Neuronal stem cell (in vitro differentiated cells): ENCODE results near the gene NIN.

Experiments used
- DNase-seq: peaks from one replicate; pipeline ENCODE4 v3.0.0-alpha.2; 2013; ENCODE audit warnings: low spot score
- H2AFZ ChIP-seq: one replicate; pipeline ENCODE4 v1.6.1; 2013; ENCODE audit warnings: mild to moderate bottlenecking, low read length, inconsistent platforms
- H2AK5ac ChIP-seq: 2 replicates; pipeline ENCODE4 v1.6.1; 2013; ENCODE audit warnings: low read depth, mild to moderate bottlenecking, inconsistent platforms, low read length, moderate library complexity, mixed read lengths
- H2BK120ac ChIP-seq: 2 replicates; pipeline ENCODE4 v1.6.1; 2013; ENCODE audit warnings: low read depth, mild to moderate bottlenecking, inconsistent platforms, low read length, moderate library complexity, mixed read lengths
- H2BK12ac ChIP-seq: one replicate; pipeline ENCODE4 v1.6.1; 2013; ENCODE audit warnings: low read length, inconsistent platforms
- H2BK15ac ChIP-seq: 2 replicates; pipeline ENCODE4 v1.6.1; 2013; ENCODE audit warnings: mild to moderate bottlenecking, low read length, inconsistent platforms, mixed read lengths
- H2BK5ac ChIP-seq: one replicate; pipeline ENCODE4 v1.6.1; 2013; ENCODE audit warnings: inconsistent platforms, mild to moderate bottlenecking, low read length, moderate library complexity
- H3K14ac ChIP-seq: one replicate; pipeline ENCODE4 v1.6.1; 2013; ENCODE audit warnings: low read length, inconsistent platforms
- H3K18ac ChIP-seq: 2 replicates; pipeline ENCODE4 v1.6.1; 2013; ENCODE audit warnings: low read length, inconsistent platforms
- H3K23ac ChIP-seq: 2 replicates; pipeline ENCODE4 v1.6.1; 2013; ENCODE audit warnings: low read depth, mild to moderate bottlenecking, mixed read lengths, low read length, inconsistent platforms; ENCODE audit not compliant: poor library complexity
- H3K27ac ChIP-seq: replicated peaks from 3 replicates; pipeline ENCODE4 v1.5.1; 2013; ENCODE audit warnings: low read length, inconsistent platforms
- H3K27me3 ChIP-seq, 3 experiments: 2 replicates each; pipeline ENCODE4 v1.6.1; 2013; ENCODE audit warnings: low read length in 3 of 3, mild to moderate bottlenecking in 2 of 3, inconsistent platforms in 1 of 3, low read depth in 1 of 3, mixed read lengths in 1 of 3, moderate library complexity in 1 of 3; ENCODE audit not compliant: control insufficient read depth in 3 of 3, insufficient read depth in 3 of 3
- H3K36me3 ChIP-seq, 2 donors: replicated peaks in 1 of 2; 2 replicates each; pipeline ENCODE4 v1.6.1; 2013; ENCODE audit warnings: low read length in 2 of 2; ENCODE audit not compliant: control insufficient read depth in 2 of 2, insufficient read depth in 2 of 2
- H3K4ac ChIP-seq: 2 replicates; pipeline ENCODE4 v1.6.1; 2013; ENCODE audit warnings: inconsistent platforms, mild to moderate bottlenecking, low read length, moderate library complexity
- H3K4me1 ChIP-seq, 2 donors: 1 replicate in 1 of 2; 2 replicates in 1 of 2; pipeline ENCODE4 v1.6.1; 2013; ENCODE audit warnings: low read length in 2 of 2, low read depth in 1 of 2; ENCODE audit not compliant: control insufficient read depth in 2 of 2, insufficient read depth in 1 of 2
- H3K4me2 ChIP-seq: one replicate; pipeline ENCODE4 v1.6.1; 2013; ENCODE audit warnings: mild to moderate bottlenecking, low read length, inconsistent platforms; ENCODE audit not compliant: insufficient read depth, poor library complexity, severe bottlenecking
- H3K4me3 ChIP-seq, 2 donors: 2 replicates each; pipeline ENCODE4 v1.5.1; 2013; ENCODE audit warnings: low read length in 2 of 2, mild to moderate bottlenecking in 2 of 2, inconsistent platforms in 1 of 2, moderate library complexity in 1 of 2
- H3K79me1 ChIP-seq: one replicate; pipeline ENCODE4 v1.6.1; 2013; ENCODE audit warnings: low read depth, mild to moderate bottlenecking, inconsistent platforms, low read length, moderate library complexity
- H3K9ac ChIP-seq: one replicate; pipeline ENCODE4 v1.6.1; 2013; ENCODE audit warnings: mild to moderate bottlenecking, low read depth, low read length, inconsistent platforms; ENCODE audit not compliant: poor library complexity
- H3K9me3 ChIP-seq, 2 donors: replicated peaks in 1 of 2; 2 replicates each; pipeline versions ENCODE3 to v1.6.1; 2013; ENCODE audit warnings: low read length in 2 of 2, mild to moderate bottlenecking in 2 of 2, inconsistent platforms in 1 of 2, low read depth in 1 of 2, mixed read lengths in 1 of 2, moderate library complexity in 1 of 2; ENCODE audit not compliant: control insufficient read depth in 2 of 2, insufficient read depth in 1 of 2
- H4K8ac ChIP-seq: one replicate; pipeline ENCODE4 v1.6.1; 2013; ENCODE audit warnings: low read depth, mild to moderate bottlenecking, inconsistent platforms, low read length, moderate library complexity
- H4K91ac ChIP-seq: one replicate; pipeline ENCODE4 v1.6.1; 2013; ENCODE audit warnings: low read length, low read depth, mild to moderate bottlenecking, inconsistent platforms; ENCODE audit not compliant: poor library complexity
- WGBS, 2 donors: extraction: QIAGEN DNeasy Blood & Tissue Kit; methylation state at CpG; one replicate each; pipeline ENCODE4 v1.1.7; 2013; ENCODE audit warnings: missing lambda C conversion rate in 2 of 2, mixed read lengths in 1 of 2; ENCODE audit not compliant: insufficient read length in 2 of 2, insufficient replicate concordance in 1 of 2; ENCODE audit errors: extremely low coverage in 2 of 2; 5-methylcytosine and 5-hydroxymethylcytosine counted together

The NIN gene

DNA sequence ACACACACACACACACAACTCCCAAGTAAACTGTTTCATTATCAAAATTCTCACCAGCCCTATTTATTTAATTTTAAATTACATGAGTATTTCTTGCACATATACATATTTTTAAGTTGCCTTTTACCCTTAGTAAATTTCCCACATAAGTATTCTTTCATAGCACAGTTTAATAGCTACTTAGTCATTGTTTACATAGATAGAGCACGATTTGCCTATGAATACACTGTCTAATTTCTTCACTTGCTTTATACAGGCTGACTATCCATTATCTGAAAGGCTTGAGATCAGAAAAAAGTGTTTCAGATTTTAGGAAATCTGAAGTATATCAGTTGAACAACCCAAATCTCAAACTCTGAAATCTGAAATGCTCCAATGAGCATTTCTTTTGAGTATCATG is 30.9 kb downstream of the NIN start:
- Histone ChIP-seq H3K4ac (no peak overlapping the region), H4K91ac (no peak overlapping the region), H3K36me3 (peaks cover 2 to 72% of the 10 kb centered on the region in 2 donors), H2AFZ (no peak overlapping the region), H3K27me3 (no peaks in the 10 kb centered on the region), H3K4me1 (peaks cover 0 to 29% of the 10 kb centered on the region in 2 donors), H2BK120ac (no peak overlapping the region), H4K8ac (no peak overlapping the region), H3K4me3 (no peak overlapping the region), H2BK5ac (no peak overlapping the region), H3K9ac (no peak overlapping the region), H3K14ac (no peak overlapping the region), H3K27ac (no peak overlapping the region), H3K4me2 (no peak overlapping the region), H3K23ac (no peak overlapping the region), H2AK5ac (no peak overlapping the region), H3K79me1 (no peaks in the 10 kb centered on the region), H3K9me3 (no peaks in the 10 kb centered on the region), H2BK15ac (no peak overlapping the region), H2BK12ac (no peak overlapping the region), H3K18ac (no peak overlapping the region)
- no peak for DNase-seq
- no CpG with 5 or more reads among the region's 1 CpG for WGBS, 2 donors

DNA sequence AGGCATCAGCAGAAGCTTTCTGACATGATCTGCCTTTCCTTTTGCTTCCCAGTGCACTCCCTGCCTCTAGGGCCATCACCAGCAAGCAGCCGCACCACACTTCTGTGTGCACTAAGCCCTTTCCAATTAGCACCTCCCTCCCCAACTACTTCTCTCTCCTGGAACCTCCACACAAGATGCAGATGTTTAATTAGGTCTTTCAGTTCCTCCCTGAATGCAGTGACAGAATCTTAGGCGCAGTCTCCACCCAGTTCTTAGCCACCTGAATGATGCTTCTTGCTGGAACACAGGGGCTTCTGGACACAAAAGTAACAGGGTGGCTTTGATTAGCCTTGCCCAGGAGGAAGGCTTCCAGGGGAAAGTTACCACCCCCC is 32.9 kb downstream of the NIN start:
- no peak overlapping the region for H3K23ac ChIP-seq
- H2AFZ ChIP-seq, result no peak overlapping the region
- no peaks in the 10 kb centered on the region for H3K27me3 ChIP-seq
- peaks cover 0 to 72% of the 10 kb centered on the region in 2 donors for H3K36me3 ChIP-seq
- DNase-seq, result no peak
- H3K4me3 ChIP-seq, result no peak overlapping the region
- H2BK120ac ChIP-seq, result no peak overlapping the region
- H3K27ac ChIP-seq, result peak overlapping the region; percentile 74
- H3K4ac ChIP-seq, result no peak overlapping the region
- H3K9me3 ChIP-seq, result no peaks in the 10 kb centered on the region
- no peak overlapping the region for H4K91ac ChIP-seq
- peak overlapping the region; percentile 13 for H3K18ac ChIP-seq
- no peak overlapping the region for H2BK15ac ChIP-seq
- no peak overlapping the region for H2BK5ac ChIP-seq
- H3K4me1 ChIP-seq, result peaks cover 0 to 29% of the 10 kb centered on the region in 2 donors
- H3K9ac ChIP-seq, result no peak overlapping the region
- H4K8ac ChIP-seq, result no peak overlapping the region
- H3K14ac ChIP-seq, result no peak overlapping the region
- H2BK12ac ChIP-seq, result no peak overlapping the region
- H3K79me1 ChIP-seq, result no peaks in the 10 kb centered on the region
- H3K4me2 ChIP-seq, result peak overlapping the region; percentile 41
- no CpG with 5 or more reads among the region's 2 CpGs for WGBS, 2 donors
- no peak overlapping the region for H2AK5ac ChIP-seq

DNA sequence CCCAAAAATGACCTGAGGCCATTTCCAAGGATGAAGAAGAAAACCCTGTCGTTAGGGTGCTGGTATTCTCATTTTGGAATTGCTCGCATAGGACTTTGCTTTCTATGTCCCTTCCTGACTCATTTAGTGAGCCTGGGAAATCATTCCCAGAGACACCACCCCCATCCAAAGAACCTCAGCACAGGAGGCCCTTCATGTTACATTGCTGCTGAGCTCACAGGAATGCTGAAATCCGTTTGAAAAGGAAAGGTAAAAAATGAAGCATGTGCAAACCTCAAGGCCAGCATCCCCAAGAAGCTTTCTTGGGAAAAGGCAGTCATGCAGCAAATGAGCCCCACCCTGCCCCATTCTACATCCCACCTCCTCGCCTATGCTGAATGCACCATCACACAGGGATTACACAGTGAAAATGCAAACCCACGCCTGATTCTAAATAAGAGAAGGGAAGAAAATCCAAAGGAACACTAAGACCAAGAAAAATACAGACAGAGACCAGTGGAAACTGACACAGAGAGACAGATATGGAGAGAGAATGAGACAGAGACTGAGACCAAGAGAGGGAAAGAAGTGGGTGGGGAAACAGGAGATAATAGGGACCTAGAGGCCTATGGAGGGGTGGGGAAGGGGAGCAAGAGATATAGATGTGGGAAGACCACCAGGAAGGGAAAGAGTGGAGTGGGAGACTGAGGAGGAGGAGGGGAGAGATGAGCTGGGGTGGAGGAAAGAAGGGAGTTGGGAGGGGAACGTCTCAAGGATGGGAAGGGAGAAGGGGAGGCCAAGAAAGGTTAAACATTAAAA is 33.5 kb downstream of the NIN start:
- no peak overlapping the region for H2AFZ ChIP-seq
- no peak overlapping the region for H4K91ac ChIP-seq
- WGBS, 2 donors, result no CpG with 5 or more reads among the region's 6 CpGs
- H3K79me1 ChIP-seq, result peaks cover 2% of the 10 kb centered on the region
- peaks cover 1 to 77% of the 10 kb centered on the region in 2 donors for H3K36me3 ChIP-seq
- H3K23ac ChIP-seq, result no peak overlapping the region
- H2AK5ac ChIP-seq, result no peak overlapping the region
- no peaks in the 10 kb centered on the region for H3K9me3 ChIP-seq
- no peaks in the 10 kb centered on the region for H3K27me3 ChIP-seq
- H3K18ac ChIP-seq, result peak overlapping the region; percentile 13
- no peak overlapping the region for H2BK15ac ChIP-seq
- no peak overlapping the region for H2BK12ac ChIP-seq
- no peak overlapping the region for H3K4me3 ChIP-seq
- H3K27ac ChIP-seq, result peak overlapping the region; percentile 74
- DNase-seq, result no peak
- H3K9ac ChIP-seq, result no peak overlapping the region
- H2BK5ac ChIP-seq, result no peak overlapping the region
- H3K14ac ChIP-seq, result no peak overlapping the region
- H3K4ac ChIP-seq, result no peak overlapping the region
- peaks cover 0 to 33% of the 10 kb centered on the region in 2 donors for H3K4me1 ChIP-seq
- H3K4me2 ChIP-seq, result peak overlapping the region; percentile 41
- no peak overlapping the region for H4K8ac ChIP-seq
- H2BK120ac ChIP-seq, result no peak overlapping the region

DNA sequence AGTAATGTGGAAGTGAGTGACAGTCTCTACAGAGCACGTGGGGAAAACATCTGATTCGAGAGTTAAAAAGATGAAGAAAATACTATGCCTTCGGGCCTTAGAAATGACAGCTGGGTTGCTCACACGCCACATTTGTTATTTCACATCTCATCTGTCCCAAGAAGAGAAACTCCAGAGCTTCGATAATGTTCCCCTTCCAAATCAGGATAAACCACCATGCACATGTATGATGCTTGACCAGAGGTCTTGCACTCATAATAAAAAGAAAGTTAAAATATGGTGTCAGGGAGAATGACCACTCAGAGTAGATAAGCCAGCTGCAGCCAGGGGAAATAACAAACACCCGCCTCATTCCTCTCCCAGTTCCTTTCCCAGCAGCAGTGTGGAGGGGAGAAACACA is 34.6 kb downstream of the NIN start:
- no peaks in the 10 kb centered on the region for H3K9me3 ChIP-seq
- H4K8ac ChIP-seq, result no peak overlapping the region
- no peak overlapping the region for H3K9ac ChIP-seq
- H3K27ac ChIP-seq, result peak overlapping the region; percentile 74
- no peak overlapping the region for H2BK120ac ChIP-seq
- peaks cover 0 to 33% of the 10 kb centered on the region in 2 donors for H3K4me1 ChIP-seq
- H2BK15ac ChIP-seq, result no peak overlapping the region
- no peak overlapping the region for H3K4me2 ChIP-seq
- no peaks in the 10 kb centered on the region for H3K27me3 ChIP-seq
- no peak overlapping the region for H2AK5ac ChIP-seq
- H3K36me3 ChIP-seq, result peaks cover 2 to 77% of the 10 kb centered on the region in 2 donors
- no peak overlapping the region for H2BK12ac ChIP-seq
- H2AFZ ChIP-seq, result no peak overlapping the region
- no peak overlapping the region for H4K91ac ChIP-seq
- H2BK5ac ChIP-seq, result no peak overlapping the region
- DNase-seq, result no peak
- no peak overlapping the region for H3K4ac ChIP-seq
- no CpG with 5 or more reads among the region's 6 CpGs for WGBS, 2 donors
- H3K18ac ChIP-seq, result no peak overlapping the region
- H3K23ac ChIP-seq, result no peak overlapping the region
- H3K14ac ChIP-seq, result no peak overlapping the region
- H3K4me3 ChIP-seq, result no peak overlapping the region
- peaks cover 2% of the 10 kb centered on the region for H3K79me1 ChIP-seq
